GM21717 (cell line): Measurements from ENCODE around the gene TACC3.
"Not testable (repeated sequence)": the region's sequence is repeated elsewhere in the genome, so short reads cannot be mapped to it uniquely, and the experiment has no call there.

Experiments
- ATAC-seq: cut with Tn5 transposase; IDR thresholded peaks from one replicate; pipeline ENCODE4 v1.9.1; 2021; ENCODE audit warnings: mild to moderate bottlenecking, moderate library complexity; ENCODE audit not compliant: unreplicated experiment

The TACC3 gene

GRCh38 chr4:1701671-1702070 lies 19.6 kb upstream of the TACC3 start:
- ATAC-seq = not testable (repeated sequence)

GRCh38 chr4:1703867-1704266 lies 17.5 kb upstream of the TACC3 start:
- no peak for ATAC-seq

GRCh38 chr4:1705732-1706131 lies 15.6 kb upstream of the TACC3 start:
- no peak for ATAC-seq

- ATAC-seq = no peak
Measured at GRCh38 chr4:1706358-1706757, 15.0 kb upstream of the TACC3 start.

- ATAC-seq = no peak
Measured at GRCh38 chr4:1708581-1708980, 12.7 kb upstream of the TACC3 start.

GRCh38 chr4:1711055-1711570 lies 10.2 kb upstream of the TACC3 start:
- no peak for ATAC-seq

GRCh38 chr4:1711571-1712215 lies 9.6 kb upstream of the TACC3 start:
- ATAC-seq = no peak

- peak; percentile 75 for ATAC-seq
Measured at GRCh38 chr4:1712216-1713002, 8.9 kb upstream of the TACC3 start, which contains the start of gene SLBP. TSS of gene SLBP (minus strand) at chr4:1712319. CDS start at chr4:1712188, 131 bp downstream.

- peak; percentile 3 for ATAC-seq
Measured at GRCh38 chr4:1713003-1713851, 8.1 kb upstream of the TACC3 start.

- no peak for ATAC-seq
Measured at GRCh38 chr4:1714303-1715001, 6.9 kb upstream of the TACC3 start.

GRCh38 chr4:1715002-1715758 lies 6.1 kb upstream of the TACC3 start:
- no peak for ATAC-seq

- no peak for ATAC-seq
Measured at GRCh38 chr4:1716065-1716945, 5.0 kb upstream of the TACC3 start.

- ATAC-seq = no peak
Measured at GRCh38 chr4:1717129-1718094, 3.9 kb upstream of the TACC3 start.

GRCh38 chr4:1718095-1718850 lies 3.0 kb upstream of the TACC3 start:
- no peak for ATAC-seq

GRCh38 chr4:1720163-1720983 lies 948 bp upstream of the TACC3 start:
- peak; percentile 11 for ATAC-seq
